GM18526 (cell line): ENCODE measurements around the gene NPAP1.

Source experiments
- POLR2A ChIP-seq: IDR thresholded peaks from 3 replicates; pipeline ENCODE4 v1.6.1; 2011; ENCODE audit not compliant: insufficient read length; ENCODE audit errors: extremely low read depth

Gene NPAP1

GRCh38 chr15:24675332-24676144 is at the start of gene NPAP1:
Gene NPAP1 (plus strand): TSS chr15:24675775. CDS start chr15:24675868, 93 bp downstream.
- TF ChIP-seq POLR2A = no peak

GRCh38 chr15:24627443-24627842 is 48.1 kb upstream of the NPAP1 start:
- TF ChIP-seq POLR2A = no peak

- TF ChIP-seq POLR2A = no peak
Measured at GRCh38 chr15:24633082-24633481, 42.5 kb upstream of the NPAP1 start.

GRCh38 chr15:24645627-24646026 is 29.9 kb upstream of the NPAP1 start:
- no peak for TF ChIP-seq POLR2A

- no peak for TF ChIP-seq POLR2A
Measured at GRCh38 chr15:24659622-24660021, 16.0 kb upstream of the NPAP1 start.

GRCh38 chr15:24662991-24663390 is 12.6 kb upstream of the NPAP1 start:
- no peak for TF ChIP-seq POLR2A

- TF ChIP-seq POLR2A = no peak
Measured at GRCh38 chr15:24676431-24676830, 856 bp downstream of the NPAP1 start.

- TF ChIP-seq POLR2A = no peak
Measured at GRCh38 chr15:24678485-24678884, 2.9 kb downstream of the NPAP1 start.

- TF ChIP-seq POLR2A = no peak
Measured at GRCh38 chr15:24682002-24682401, 6.4 kb downstream of the NPAP1 start.

- TF ChIP-seq POLR2A = no peak
Measured at GRCh38 chr15:24683736-24684135, 8.2 kb downstream of the NPAP1 start.

GRCh38 chr15:24684313-24684712 is 8.7 kb downstream of the NPAP1 start:
- no peak for TF ChIP-seq POLR2A

- TF ChIP-seq POLR2A = no peak
Measured at GRCh38 chr15:24696201-24696600, 20.6 kb downstream of the NPAP1 start.

GRCh38 chr15:24696842-24697241 is 21.3 kb downstream of the NPAP1 start:
- TF ChIP-seq POLR2A = no peak

- no peak for TF ChIP-seq POLR2A
Measured at GRCh38 chr15:24718289-24719082, 42.9 kb downstream of the NPAP1 start.

- TF ChIP-seq POLR2A = no peak
Measured at GRCh38 chr15:24729760-24730159, 54.2 kb downstream of the NPAP1 start.
